ENCODE results near the gene GYS2. TPM values are rescaled to one million over a fixed set of nuclear protein-coding genes. Genes with fewer than 3 reads are reported as not detected.

The GYS2 gene
- total and polyA plus RNA-seq, 2 experiments from 2014 or later: 0.16 to 0.27 TPM

- Histone ChIP-seq H4K20me1 (ENCODE audit: insufficient read depth, poor library complexity, severe bottlenecking) (no peaks in the 10 kb centered on the region), H3K9me2 (replicated peaks; ENCODE audit: insufficient read depth) (no peaks in the 10 kb centered on the region), H3K9me3 (ENCODE audit: low read depth) (no peaks in the 10 kb centered on the region), H3K4me3 (no peak overlapping the region), H3K4me2 (no peak overlapping the region), H3K27me3 (peaks cover 45% of the 10 kb centered on the region), H3K4me1 (ENCODE audit: insufficient read depth) (no peaks in the 10 kb centered on the region), H3K79me2 (no peaks in the 10 kb centered on the region), H2AFZ (no peak overlapping the region), H3K27ac (no peak overlapping the region), H3K36me3 (replicated peaks; ENCODE audit: insufficient read depth, low read depth) (no peaks in the 10 kb centered on the region)
- DNase-seq (ENCODE audit: low spot score): no peak
- TF ChIP-seq EZH2phosphoT487 (IDR thresholded peaks at IDR 0.05; ENCODE audit: low read depth, severe bottlenecking, unreplicated experiment) (no peak), CTCF (IDR thresholded peaks at IDR 0.05; ENCODE audit: poor library complexity) (no peak), EZH2 (IDR thresholded peaks at IDR 0.05; ENCODE audit: borderline replicate concordance) (no peak)
- 72% methylated on average over 5 of the region's 5 CpGs for WGBS (ENCODE audit: low lambda C conversion rate, missing lambda C conversion rate)
These were observed 75.7 kb downstream of the GYS2 start for GRCh38 chr12:21528953-21529352.

GRCh38 chr12:21527451-21528180 lies 77.0 kb downstream of the GYS2 start:
- DNase-seq (ENCODE audit: low spot score): peak; percentile 73
- TF ChIP-seq EZH2phosphoT487 (IDR thresholded peaks at IDR 0.05; ENCODE audit: low read depth, severe bottlenecking, unreplicated experiment) (no peak), CTCF (IDR thresholded peaks at IDR 0.05; ENCODE audit: poor library complexity) (no peak), EZH2 (IDR thresholded peaks at IDR 0.05; ENCODE audit: borderline replicate concordance) (no peak)
- no peaks in the 10 kb centered on the region for H3K4me1 ChIP-seq (ENCODE audit: insufficient read depth)

GRCh38 chr12:21526721-21527345 lies 77.8 kb downstream of the GYS2 start:
- Histone ChIP-seq H3K27me3 (peaks cover 44% of the 10 kb centered on the region), H3K36me3 (replicated peaks; ENCODE audit: insufficient read depth, low read depth) (no peaks in the 10 kb centered on the region), H3K79me2 (no peaks in the 10 kb centered on the region), H3K4me3 (peak overlapping the region; percentile 90), H3K4me2 (peak overlapping the region; percentile 99), H3K9me2 (replicated peaks; ENCODE audit: insufficient read depth) (no peaks in the 10 kb centered on the region), H4K20me1 (ENCODE audit: insufficient read depth, poor library complexity, severe bottlenecking) (no peaks in the 10 kb centered on the region), H3K27ac (no peak overlapping the region), H2AFZ (peak overlapping the region; percentile 82), H3K9me3 (ENCODE audit: low read depth) (no peaks in the 10 kb centered on the region), H3K4me1 (ENCODE audit: insufficient read depth) (no peaks in the 10 kb centered on the region)
- no peak for DNase-seq (ENCODE audit: low spot score)
- WGBS (ENCODE audit: low lambda C conversion rate, missing lambda C conversion rate): 44% methylated on average over 12 of the region's 12 CpGs
- TF ChIP-seq EZH2 (IDR thresholded peaks at IDR 0.05; ENCODE audit: borderline replicate concordance) (no peak), EZH2phosphoT487 (IDR thresholded peaks at IDR 0.05; ENCODE audit: low read depth, severe bottlenecking, unreplicated experiment) (no peak), CTCF (IDR thresholded peaks at IDR 0.05; ENCODE audit: poor library complexity) (no peak)

More at GRCh38 chr12:21527451-21528180, 77.0 kb downstream of the GYS2 start:
- Histone ChIP-seq H3K27me3 (peaks cover 45% of the 10 kb centered on the region), H3K4me3 (peak overlapping the region; percentile 90), H3K36me3 (replicated peaks; ENCODE audit: insufficient read depth, low read depth) (no peaks in the 10 kb centered on the region), H2AFZ (peak overlapping the region; percentile 82), H3K9me2 (replicated peaks; ENCODE audit: insufficient read depth) (no peaks in the 10 kb centered on the region), H4K20me1 (ENCODE audit: insufficient read depth, poor library complexity, severe bottlenecking) (no peaks in the 10 kb centered on the region), H3K27ac (no peak overlapping the region), H3K9me3 (ENCODE audit: low read depth) (no peaks in the 10 kb centered on the region), H3K4me2 (peak overlapping the region; percentile 99), H3K79me2 (no peaks in the 10 kb centered on the region)
- under 1% methylated on average over 55 of the region's 57 CpGs for WGBS (ENCODE audit: low lambda C conversion rate, missing lambda C conversion rate)
